ENCODE data around the gene VAPA. TPM values are rescaled to one million over a fixed set of nuclear protein-coding genes. Genes with fewer than 3 reads are reported as not detected.
A peak's percentile ranks its signal among the peaks of the same experiment; 100 is the strongest.

VAPA gene
- total and polyA plus RNA-seq, 2 donors (not counting 3 experiments of a cell fraction or from before 2014, with no cell fraction given), result 105 to 163 TPM

- CTCF ChIA-PET, result no interaction called here
- Histone ChIP-seq H3K4me3 (replicated peaks in 1 of 3; ENCODE audit: insufficient read depth in 1 of 3, low read depth in 1 of 3, low read length in 3 of 3) (no peak overlapping the region), H3K4me2 (ENCODE audit: insufficient read depth, low read length) (no peak overlapping the region), H3K27me3 (ENCODE audit: control insufficient read depth in 2 of 2, insufficient read depth in 2 of 2, low read length in 2 of 2) (no peaks in the 10 kb centered on the region), H3K36me3 (ENCODE audit: control insufficient read depth in 2 of 2, extremely low read depth in 1 of 2, insufficient read depth in 2 of 2, low read length in 2 of 2) (no peaks in the 10 kb centered on the region), H3K4me1 (ENCODE audit: control insufficient read depth, extremely low read depth, insufficient read depth, low read length) (peaks cover 25% of the 10 kb centered on the region), H3K9me1 (replicated peaks; ENCODE audit: control insufficient read depth, extremely low read depth, insufficient read depth, low read length) (no peaks in the 10 kb centered on the region), H4K20me1 (replicated peaks; ENCODE audit: control insufficient read depth, extremely low read depth, insufficient read depth, low read length) (peaks cover 29% of the 10 kb centered on the region), H3K9me3 (replicated peaks; ENCODE audit: control insufficient read depth, insufficient read depth, low read length) (no peaks in the 10 kb centered on the region), H2AFZ (ENCODE audit: low read depth, low read length) (no peak overlapping the region), H3K9ac (replicated peaks; ENCODE audit: extremely low read depth, insufficient read depth, low read length) (no peak overlapping the region), H3K27ac (ENCODE audit: insufficient read depth, low read depth, low read length) (no peak overlapping the region), H3K79me2 (ENCODE audit: control insufficient read depth, insufficient read depth, low read length) (peaks cover 100% of the 10 kb centered on the region)
- TF ChIP-seq POLR2A (IDR thresholded peaks at IDR 0.05; ENCODE audit: low read depth, low read length) (no peak), JUN (IDR thresholded peaks at IDR 0.05; ENCODE audit: borderline replicate concordance, insufficient read depth, insufficient read length, low read depth) (peak; percentile 25), POLR2AphosphoS5 (IDR thresholded peaks at IDR 0.05; ENCODE audit: insufficient read depth, low read depth, low read length) (no peak), EZH2 (IDR thresholded peaks at IDR 0.05; ENCODE audit: borderline replicate concordance, low read depth, low read length, severe bottlenecking) (no peak)
- FAIRE-seq, result no peak
- intact Hi-C loops (cut with micrococcal nuclease) (no loop called here), dilution Hi-C loops (cut with MboI; ENCODE audit: extremely low pct_ligation_motif_present, low sequenced_read_pairs) (no loop called here)
- peak; percentile 59 for DNase-seq (ENCODE audit: low read depth, low spot score)
- no TSS peak for BruUV-seq (replicated peaks)
- POLR2A ChIA-PET, result no interaction called here
These were observed 11.6 kb downstream of the VAPA start for GRCh38 chr18:9925369-9925768.

- Histone ChIP-seq H3K9me1 (replicated peaks; ENCODE audit: control insufficient read depth, extremely low read depth, insufficient read depth, low read length) (no peaks in the 10 kb centered on the region), H3K9ac (replicated peaks; ENCODE audit: extremely low read depth, insufficient read depth, low read length) (no peak overlapping the region), H3K4me1 (ENCODE audit: control insufficient read depth, extremely low read depth, insufficient read depth, low read length) (peaks cover 25% of the 10 kb centered on the region), H4K20me1 (replicated peaks; ENCODE audit: control insufficient read depth, extremely low read depth, insufficient read depth, low read length) (peaks cover 33% of the 10 kb centered on the region), H2AFZ (ENCODE audit: low read depth, low read length) (no peak overlapping the region), H3K9me3 (replicated peaks; ENCODE audit: control insufficient read depth, insufficient read depth, low read length) (no peaks in the 10 kb centered on the region), H3K4me2 (ENCODE audit: insufficient read depth, low read length) (no peak overlapping the region), H3K27me3 (ENCODE audit: control insufficient read depth in 2 of 2, insufficient read depth in 2 of 2, low read length in 2 of 2) (no peaks in the 10 kb centered on the region), H3K79me2 (ENCODE audit: control insufficient read depth, insufficient read depth, low read length) (peaks cover 100% of the 10 kb centered on the region), H3K36me3 (ENCODE audit: control insufficient read depth in 2 of 2, extremely low read depth in 1 of 2, insufficient read depth in 2 of 2, low read length in 2 of 2) (no peaks in the 10 kb centered on the region), H3K27ac (ENCODE audit: insufficient read depth, low read depth, low read length) (no peak overlapping the region), H3K4me3 (replicated peaks in 1 of 3; ENCODE audit: insufficient read depth in 1 of 3, low read depth in 1 of 3, low read length in 3 of 3) (no peak overlapping the region)
- TF ChIP-seq POLR2A (IDR thresholded peaks at IDR 0.05; ENCODE audit: low read depth, low read length), result no peak
- TF ChIP-seq FOS (IDR thresholded peaks at IDR 0.05; ENCODE audit: borderline replicate concordance, insufficient read depth, low read length), result no peak
- TF ChIP-seq EZH2 (IDR thresholded peaks at IDR 0.05; ENCODE audit: borderline replicate concordance, low read depth, low read length, severe bottlenecking), result no peak
- TF ChIP-seq JUN (IDR thresholded peaks at IDR 0.05; ENCODE audit: borderline replicate concordance, insufficient read depth, insufficient read length, low read depth), result no peak
- no peak for TF ChIP-seq MAX (IDR thresholded peaks at IDR 0.05; ENCODE audit: insufficient read depth, insufficient read length)
- no peak for TF ChIP-seq MYC (IDR thresholded peaks at IDR 0.05; ENCODE audit: low read depth, low read length)
- TF ChIP-seq GATA2 (IDR thresholded peaks at IDR 0.05; ENCODE audit: insufficient read depth, insufficient read length, low read depth, low read length), result no peak
- intact Hi-C loops (cut with micrococcal nuclease) (no loop called here), dilution Hi-C loops (cut with MboI; ENCODE audit: extremely low pct_ligation_motif_present, low sequenced_read_pairs) (no loop called here)
- ChIA-PET CTCF (interaction anchor here (1.0 kb wide), 1 partner anchor 13 kb away, joined by 3 read pairs; no protein-coding TSS in a partner anchor), POLR2A (no interaction called here)
- FAIRE-seq (no peak), DNase-seq (ENCODE audit: low read depth, low spot score) (no peak)
- no TSS peak for BruUV-seq (replicated peaks)
These were observed 12.0 kb downstream of the VAPA start for GRCh38 chr18:9925795-9926194.
